Liver (tissue), 9 donors: Measurements from ENCODE around the gene ECEL1. TPM values are rescaled to one million over a fixed set of nuclear protein-coding genes. Genes with fewer than 3 reads are reported as not detected.

Experiments used
- DNase-seq: peaks from one replicate; pipeline ENCODE4 v3.0.0-alpha.2; 2017; ENCODE audit warnings: low spot score
- H3K27ac ChIP-seq, 2 donors: one replicate each; pipeline ENCODE4 v1.7.0; 2013; ENCODE audit warnings: inconsistent platforms in 2 of 2, low read length in 2 of 2, control low read depth in 1 of 2, low read depth in 1 of 2, mild to moderate bottlenecking in 1 of 2
- H3K27me3 ChIP-seq, 4 donors: one replicate each; pipeline versions ENCODE4 v1.6.1 to v1.7.0; 2013; ENCODE audit warnings: low read length in 3 of 4, inconsistent platforms in 1 of 4, mild to moderate bottlenecking in 1 of 4, moderate library complexity in 1 of 4; ENCODE audit not compliant: control insufficient read depth in 4 of 4, insufficient read depth in 4 of 4
- H3K36me3 ChIP-seq, 4 donors: one replicate each; pipeline versions ENCODE4 v1.6.1 to v1.7.0; 2013; ENCODE audit warnings: low read length in 3 of 4, mild to moderate bottlenecking in 3 of 4, low read depth in 1 of 4, moderate library complexity in 1 of 4; ENCODE audit not compliant: control insufficient read depth in 4 of 4, insufficient read depth in 3 of 4
- H3K4me1 ChIP-seq, 4 donors: one replicate each; pipeline versions ENCODE4 v1.6.1 to v1.7.0; 2013; ENCODE audit warnings: low read length in 3 of 4, mild to moderate bottlenecking in 3 of 4, moderate library complexity in 1 of 4; ENCODE audit not compliant: control insufficient read depth in 4 of 4, insufficient read depth in 4 of 4
- H3K4me3 ChIP-seq, 3 donors: one replicate each; pipeline versions ENCODE4 v1.6.1 to v1.7.0; 2013; ENCODE audit warnings: low read length in 3 of 3, control low read depth in 1 of 3, low read depth in 1 of 3, mild to moderate bottlenecking in 1 of 3
- H3K9ac ChIP-seq, 2 donors: one replicate each; pipeline ENCODE4 v1.7.0; 2013; ENCODE audit warnings: low read length in 2 of 2, mild to moderate bottlenecking in 2 of 2, moderate library complexity in 2 of 2, control low read depth in 1 of 2, low read depth in 1 of 2
- H3K9me3 ChIP-seq, 4 donors: one replicate each; pipeline versions ENCODE4 v1.6.1 to v1.7.0; 2013; ENCODE audit warnings: low read length in 3 of 4; ENCODE audit not compliant: control insufficient read depth in 4 of 4
- ATF3 ChIP-seq: IDR thresholded peaks from 2 replicates; pipeline ENCODE4 v1.6.1; 2016; ENCODE audit warnings: antibody characterized with exemption
- CTCF ChIP-seq: fragments of 150-350 bp; IDR thresholded peaks from 2 replicates; pipeline ENCODE4 v1.5.1; 2017; ENCODE audit warnings: improper control_type of control experiment, low read depth, low read length; ENCODE audit not compliant: missing input control
- EGR1 ChIP-seq, 2 donors: IDR thresholded peaks; 2 replicates each; pipeline ENCODE4 v1.6.1; 2016 to 2018; ENCODE audit warnings: antibody characterized with exemption in 2 of 2, low read depth in 2 of 2
- FOXA1 ChIP-seq: IDR thresholded peaks from 2 replicates; pipeline ENCODE4 v1.6.1; 2016; ENCODE audit warnings: antibody characterized with exemption
- FOXA2 ChIP-seq: IDR thresholded peaks from 2 replicates; pipeline ENCODE4 v1.6.1; 2016; ENCODE audit warnings: antibody characterized with exemption
- HNF4G ChIP-seq: IDR thresholded peaks from 2 replicates; pipeline ENCODE4 v1.6.1; 2016; ENCODE audit warnings: antibody characterized with exemption
- MAX ChIP-seq: IDR thresholded peaks from 2 replicates; pipeline ENCODE4 v1.6.1; 2016; ENCODE audit warnings: antibody characterized with exemption
- NR2F2 ChIP-seq: IDR thresholded peaks from 2 replicates; pipeline ENCODE4 v1.6.1; 2016; ENCODE audit warnings: antibody characterized with exemption
- RAD21 ChIP-seq, 2 donors: IDR thresholded peaks; 2 replicates each; pipeline ENCODE4 v1.6.1; 2016; ENCODE audit warnings: antibody characterized with exemption in 2 of 2, mild to moderate bottlenecking in 2 of 2
- SP1 ChIP-seq: IDR thresholded peaks from 2 replicates; pipeline ENCODE4 v1.6.1; 2018; ENCODE audit warnings: antibody characterized with exemption, mild to moderate bottlenecking
- TAF1 ChIP-seq: conservative IDR thresholded peaks from 2 replicates; pipeline ENCODE4 v1.6.1; 2016; ENCODE audit warnings: antibody characterized with exemption, mild to moderate bottlenecking
- ZBTB33 ChIP-seq: IDR thresholded peaks from 2 replicates; pipeline ENCODE4 v1.6.1; 2016; ENCODE audit warnings: antibody characterized with exemption
- WGBS: extraction: QIAGEN DNeasy Blood & Tissue Kit; methylation state at CpG from one replicate; pipeline ENCODE4 v1.1.7; 2013; 5-methylcytosine and 5-hydroxymethylcytosine counted together
- polyA plus RNA-seq, 2 donors: library from polyadenylated mRNA; stranded (reverse) in 1 of 2; unstranded in 1 of 2; fragments of 200-250 nt in 1 of 2; fragments of >200 nt in 1 of 2; fragmentation: Nextera tagmentation in 1 of 2; extraction: Ambion mirVana in 1 of 2; gene quantifications; one replicate each; pipeline versions ENCODE4 v1.2.1 to v1.2.3, GENCODE V29; 2013 to 2015
- total RNA-seq, 2 donors: library from RNA; depleted of rRNA; stranded (reverse); fragments of >200 nt; gene quantifications; one replicate each; pipeline ENCODE4 v1.2.3, GENCODE V29; 2014
- TF ChIP-seq, protein P1 (sequence below): IDR thresholded peaks from 2 replicates; pipeline ENCODE4 v1.6.1; 2016; ENCODE audit warnings: antibody characterized with exemption, mild to moderate bottlenecking
- donor health status: healthy.
- donor health status: healthy.
- donor health status: healthy.
- donor health status: healthy.
- donor health status: healthy.

Gene ECEL1
- total and polyA plus RNA-seq, 4 donors = 0.67 to 1.8 TPM; not detected in 2

DNA sequence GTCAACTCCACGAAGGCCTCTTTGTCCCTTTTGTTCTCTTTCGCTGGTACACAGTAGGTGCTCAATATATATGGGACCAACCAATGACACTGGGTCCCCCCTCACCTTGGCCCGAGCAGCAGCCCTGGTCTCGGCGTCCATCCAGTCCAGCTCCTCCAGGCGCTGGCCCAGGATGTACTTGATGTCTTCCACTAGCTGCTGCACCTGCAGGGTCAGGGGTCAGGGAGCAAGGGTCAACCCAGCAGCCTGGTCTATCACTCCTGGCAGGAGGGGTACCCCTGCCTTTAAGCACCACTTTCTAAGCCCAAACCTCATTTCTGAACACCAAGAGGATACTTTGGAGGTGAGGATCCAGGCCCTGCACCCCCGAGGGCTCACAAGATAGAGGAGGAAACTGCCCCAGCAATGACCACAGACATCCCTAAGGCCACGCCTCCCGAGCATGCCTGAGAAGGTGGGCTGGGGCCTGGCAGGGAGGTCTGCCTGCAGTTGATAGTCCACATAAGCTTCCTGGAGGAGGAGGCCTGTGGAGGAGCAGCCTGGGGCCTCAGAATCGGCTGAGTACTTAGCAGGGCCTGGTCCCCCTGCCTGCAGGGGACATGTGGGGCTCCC is 4.2 kb downstream of the ECEL1 start:
- Histone ChIP-seq H3K4me3 (no peak overlapping the region), H3K27me3 (peaks cover 3 to 10% (median 6%) of the 10 kb centered on the region in 4 donors), H3K9me3 (no peaks in the 10 kb centered on the region), H3K36me3 (no peaks in the 10 kb centered on the region), H3K9ac (no peak overlapping the region), H3K4me1 (peaks cover 3 to 23% (median 6%) of the 10 kb centered on the region in 4 donors), H3K27ac (no peak overlapping the region)
- no peak for TF ChIP-seq FOXA1
- TF ChIP-seq HNF4G = no peak
- TF ChIP-seq MAX = no peak
- TF ChIP-seq NR2F2 = no peak
- TF ChIP-seq, protein P1, sequence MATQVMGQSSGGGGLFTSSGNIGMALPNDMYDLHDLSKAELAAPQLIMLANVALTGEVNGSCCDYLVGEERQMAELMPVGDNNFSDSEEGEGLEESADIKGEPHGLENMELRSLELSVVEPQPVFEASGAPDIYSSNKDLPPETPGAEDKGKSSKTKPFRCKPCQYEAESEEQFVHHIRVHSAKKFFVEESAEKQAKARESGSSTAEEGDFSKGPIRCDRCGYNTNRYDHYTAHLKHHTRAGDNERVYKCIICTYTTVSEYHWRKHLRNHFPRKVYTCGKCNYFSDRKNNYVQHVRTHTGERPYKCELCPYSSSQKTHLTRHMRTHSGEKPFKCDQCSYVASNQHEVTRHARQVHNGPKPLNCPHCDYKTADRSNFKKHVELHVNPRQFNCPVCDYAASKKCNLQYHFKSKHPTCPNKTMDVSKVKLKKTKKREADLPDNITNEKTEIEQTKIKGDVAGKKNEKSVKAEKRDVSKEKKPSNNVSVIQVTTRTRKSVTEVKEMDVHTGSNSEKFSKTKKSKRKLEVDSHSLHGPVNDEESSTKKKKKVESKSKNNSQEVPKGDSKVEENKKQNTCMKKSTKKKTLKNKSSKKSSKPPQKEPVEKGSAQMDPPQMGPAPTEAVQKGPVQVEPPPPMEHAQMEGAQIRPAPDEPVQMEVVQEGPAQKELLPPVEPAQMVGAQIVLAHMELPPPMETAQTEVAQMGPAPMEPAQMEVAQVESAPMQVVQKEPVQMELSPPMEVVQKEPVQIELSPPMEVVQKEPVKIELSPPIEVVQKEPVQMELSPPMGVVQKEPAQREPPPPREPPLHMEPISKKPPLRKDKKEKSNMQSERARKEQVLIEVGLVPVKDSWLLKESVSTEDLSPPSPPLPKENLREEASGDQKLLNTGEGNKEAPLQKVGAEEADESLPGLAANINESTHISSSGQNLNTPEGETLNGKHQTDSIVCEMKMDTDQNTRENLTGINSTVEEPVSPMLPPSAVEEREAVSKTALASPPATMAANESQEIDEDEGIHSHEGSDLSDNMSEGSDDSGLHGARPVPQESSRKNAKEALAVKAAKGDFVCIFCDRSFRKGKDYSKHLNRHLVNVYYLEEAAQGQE = no peak
- TF ChIP-seq FOXA2 = no peak
- TF ChIP-seq EGR1 (IDR thresholded peaks at IDR 0.05; ENCODE audit: low read depth in 2 of 2) = no peak
- no peak for TF ChIP-seq ZBTB33
- TF ChIP-seq SP1 = no peak
- no peak for TF ChIP-seq ATF3
- TF ChIP-seq TAF1 = no peak
- TF ChIP-seq RAD21 (IDR thresholded peaks at IDR 0.05) = no peak
- TF ChIP-seq CTCF = no peak
- 92% methylated on average over 10 of the region's 10 CpGs for WGBS
- DNase-seq = no peak
